ENCODE results near the gene MYO1D.

MYO1D gene

DNA sequence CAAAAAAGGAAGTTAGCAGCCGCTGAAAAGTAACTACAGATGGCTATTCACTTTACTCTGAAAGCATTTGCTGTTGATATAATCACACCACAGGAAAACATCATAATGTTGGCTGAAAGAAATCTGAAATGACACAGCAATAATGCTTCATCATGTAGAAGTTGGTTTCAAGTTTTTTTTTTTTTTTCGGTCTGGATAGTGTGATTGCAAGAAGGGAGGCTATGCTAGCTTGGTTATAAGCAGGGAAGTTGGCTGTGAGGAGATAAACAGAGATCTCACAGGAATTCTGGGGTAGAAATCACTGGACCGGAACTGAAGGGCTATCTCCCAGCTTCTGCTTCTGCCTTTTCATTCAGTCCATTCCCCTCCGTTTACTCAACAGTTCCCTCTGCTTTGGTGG, 57.9 kb downstream of the MYO1D start:
- no peak for DNase-seq (ENCODE audit: low spot score)

DNA sequence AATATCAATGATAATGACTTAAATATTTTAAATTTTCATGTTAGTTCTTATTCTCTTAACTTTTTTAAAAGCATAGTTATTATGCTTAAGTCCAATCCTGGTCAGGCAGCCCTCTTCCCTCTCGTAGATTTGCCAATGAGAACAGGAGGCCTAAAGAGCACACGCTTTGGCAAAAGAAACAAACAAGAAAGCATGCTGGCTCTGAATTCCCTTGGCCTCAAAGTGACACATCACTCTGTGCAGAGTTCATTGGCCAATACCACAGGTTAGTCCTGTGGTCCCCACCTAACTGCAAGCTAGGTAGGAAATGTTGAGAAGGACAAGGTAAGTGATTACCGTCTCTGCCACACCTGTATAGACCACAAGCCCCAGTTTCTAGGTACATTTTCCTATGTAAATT, 61.5 kb downstream of the MYO1D start:
- DNase-seq (ENCODE audit: low spot score), result no peak

DNA sequence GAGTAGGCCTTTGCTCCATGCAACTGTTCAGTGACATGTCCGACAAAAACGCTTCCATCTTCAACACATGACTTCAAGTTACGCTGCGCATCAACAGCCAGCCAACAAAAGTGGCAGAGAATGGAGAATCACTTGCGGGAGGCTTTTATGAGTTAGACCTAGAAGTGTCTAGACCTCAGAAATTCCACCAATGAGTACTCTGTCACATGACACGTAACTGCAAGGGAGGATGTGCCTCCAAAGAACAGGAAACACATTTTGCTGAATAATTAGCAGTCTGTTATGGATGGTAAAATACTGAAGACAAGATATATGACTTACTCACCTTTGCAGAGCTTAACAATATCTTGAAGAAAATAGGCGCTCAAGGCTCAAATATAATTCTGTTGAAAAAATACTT, 62.1 kb downstream of the MYO1D start:
- no peak for DNase-seq (ENCODE audit: low spot score)

DNA sequence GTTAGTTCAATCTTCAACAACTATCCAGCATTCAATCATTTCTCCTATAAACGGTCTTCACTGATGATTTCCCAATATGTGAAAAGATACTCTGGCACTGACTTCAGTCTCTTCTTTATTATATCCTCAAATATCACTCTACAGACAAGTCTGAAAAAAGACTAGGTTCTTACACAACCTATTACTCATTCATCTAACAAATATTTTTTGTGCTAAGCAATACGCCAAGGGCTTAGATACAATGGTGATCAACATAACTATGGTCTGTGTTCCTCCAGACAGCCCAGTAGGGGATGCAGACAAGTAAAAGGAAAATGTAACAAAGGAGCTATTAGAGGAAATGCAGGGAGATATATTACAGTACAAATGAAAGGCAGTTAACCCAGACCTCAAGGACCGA, 63.9 kb downstream of the MYO1D start:
- no peak for DNase-seq (ENCODE audit: low spot score)

DNA sequence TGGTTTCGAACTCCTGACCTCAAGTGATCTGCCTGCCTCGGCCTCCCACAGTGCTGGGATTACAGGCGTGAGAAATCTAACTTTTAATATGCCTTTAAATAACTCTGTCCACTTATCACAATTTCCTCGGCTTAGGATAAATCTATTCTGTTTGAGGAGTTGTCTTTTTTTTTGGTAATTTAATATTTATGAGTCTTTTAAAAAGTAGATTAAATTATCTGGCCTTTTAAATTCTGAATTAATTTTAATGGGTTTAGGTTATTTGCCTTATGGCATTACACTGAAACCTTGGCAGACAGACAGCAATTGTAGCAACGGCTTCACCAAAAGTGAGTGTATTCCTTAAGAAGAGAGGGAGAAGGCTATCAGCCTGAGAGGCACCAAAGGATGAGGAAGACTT, 66.2 kb downstream of the MYO1D start:
- DNase-seq (ENCODE audit: low spot score), result no peak

DNA sequence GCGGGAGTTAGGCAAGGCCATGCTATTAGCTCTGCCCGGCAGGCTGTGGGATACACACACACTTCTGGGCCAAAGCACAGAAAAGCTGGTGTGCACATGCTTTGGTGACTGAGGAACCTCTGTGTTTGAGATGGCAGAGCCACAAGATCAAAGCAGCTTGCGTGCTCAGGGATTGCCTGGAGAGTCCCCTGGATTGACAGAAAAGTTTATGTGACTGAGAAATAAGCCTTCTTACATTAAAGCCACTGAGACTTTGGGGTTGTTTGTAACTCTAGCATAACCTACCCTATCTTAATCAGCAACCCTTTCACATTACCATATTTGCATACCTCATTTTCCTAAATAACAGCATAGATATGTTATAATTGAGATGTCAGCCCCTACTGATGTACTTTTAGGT, 69.3 kb downstream of the MYO1D start:
- no peak for DNase-seq (ENCODE audit: low spot score)

DNA sequence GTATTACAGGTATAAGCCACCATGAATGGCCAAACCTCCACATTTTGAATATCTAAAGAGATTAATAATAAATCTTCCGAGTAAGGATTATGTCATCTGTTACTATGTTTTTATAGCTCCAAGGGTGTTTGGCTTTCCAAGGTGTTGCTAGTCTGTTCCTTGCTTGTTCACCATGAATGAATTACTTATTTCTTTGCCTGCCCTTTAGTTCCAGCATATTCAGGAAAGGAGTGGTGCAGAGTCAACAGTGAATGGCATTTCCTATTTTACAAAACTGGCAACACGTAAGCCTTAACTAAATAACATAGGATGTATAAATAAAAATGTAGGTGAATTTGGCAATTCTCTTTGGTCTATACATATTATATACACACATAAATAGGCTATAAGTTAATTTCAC, 70.3 kb downstream of the MYO1D start:
- no peak for DNase-seq (ENCODE audit: low spot score)

DNA sequence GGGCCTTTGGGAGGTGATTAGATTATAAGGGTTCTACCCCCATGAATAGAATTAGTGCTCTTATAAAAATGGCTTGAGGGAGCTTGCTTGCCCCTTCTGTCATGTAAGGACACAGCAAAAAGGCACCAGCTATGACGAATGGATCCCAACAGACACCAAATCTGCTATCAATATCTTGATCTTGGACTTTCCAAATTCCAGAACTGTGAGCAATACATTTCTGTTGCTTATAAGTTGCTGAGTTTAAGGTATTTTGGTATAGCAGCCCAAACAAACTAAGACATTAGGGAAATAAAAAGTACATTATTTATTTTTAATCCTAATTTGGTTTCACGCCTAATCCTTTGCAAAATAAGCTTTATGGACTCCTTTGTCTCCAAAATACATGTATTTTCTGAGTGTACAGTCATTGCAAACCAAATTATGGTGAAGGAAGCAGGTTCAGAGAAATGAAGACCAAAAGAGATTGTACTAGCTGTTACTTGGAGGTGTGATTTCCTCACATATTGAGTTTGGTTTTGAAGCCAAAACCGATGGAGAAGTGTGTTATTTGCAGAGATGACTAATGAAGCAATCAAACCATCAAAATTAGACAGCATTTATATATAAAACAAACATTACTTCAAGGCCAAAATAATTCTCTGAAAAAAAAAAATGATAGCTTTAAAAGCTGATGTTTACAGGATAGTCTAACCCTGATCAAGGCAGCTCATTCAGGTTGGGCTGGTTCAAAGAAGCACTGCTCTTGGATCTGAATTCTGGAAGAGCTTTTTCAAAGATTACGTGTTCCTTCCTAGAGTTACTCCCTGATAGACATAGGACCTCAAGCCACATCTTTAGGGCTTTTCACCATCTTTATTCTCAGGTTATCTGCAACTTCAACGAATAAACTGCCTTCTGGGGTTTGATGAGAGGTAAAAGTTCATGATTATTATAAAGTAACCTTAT, 71.6 kb downstream of the MYO1D start:
- no peak for DNase-seq (ENCODE audit: low spot score)

DNA sequence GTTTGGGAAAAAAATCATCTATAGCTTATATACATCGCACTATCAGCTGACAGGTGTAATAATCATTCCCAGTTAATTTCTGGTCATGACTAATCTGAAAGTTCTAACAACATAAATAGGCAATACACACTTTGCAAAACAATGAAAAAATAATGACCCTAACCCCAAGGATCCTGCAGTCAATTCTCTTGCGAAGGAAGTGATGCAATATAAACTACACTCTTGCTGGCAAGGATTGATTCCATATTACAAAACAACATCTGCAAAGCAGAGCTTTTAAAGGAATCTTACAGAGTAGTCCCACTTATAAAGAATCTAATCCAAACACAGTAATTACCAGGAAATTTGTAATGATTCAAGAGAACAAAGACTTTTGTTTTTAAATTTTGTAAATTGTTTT, 73.4 kb downstream of the MYO1D start:
- no peak for DNase-seq (ENCODE audit: low spot score)

DNA sequence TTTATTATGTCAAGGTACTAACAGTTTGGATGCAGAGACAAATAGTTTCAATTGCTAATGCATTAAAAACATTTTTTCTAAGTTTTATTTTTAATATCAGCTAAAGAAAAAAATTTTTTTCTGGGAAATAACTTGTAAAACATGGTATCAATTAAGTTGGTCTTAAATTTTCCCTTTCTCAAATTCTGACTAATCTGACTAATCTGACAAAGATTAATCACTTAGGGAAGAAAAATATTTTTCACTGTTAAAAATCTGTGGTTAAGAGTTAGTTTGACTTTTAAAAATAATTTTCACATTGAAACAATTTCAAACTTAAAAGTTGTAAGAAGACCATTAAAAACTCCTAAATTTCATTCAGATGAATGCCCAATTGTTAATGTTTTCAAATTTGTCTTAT, 74.6 kb downstream of the MYO1D start:
- no peak for DNase-seq (ENCODE audit: low spot score)

DNA sequence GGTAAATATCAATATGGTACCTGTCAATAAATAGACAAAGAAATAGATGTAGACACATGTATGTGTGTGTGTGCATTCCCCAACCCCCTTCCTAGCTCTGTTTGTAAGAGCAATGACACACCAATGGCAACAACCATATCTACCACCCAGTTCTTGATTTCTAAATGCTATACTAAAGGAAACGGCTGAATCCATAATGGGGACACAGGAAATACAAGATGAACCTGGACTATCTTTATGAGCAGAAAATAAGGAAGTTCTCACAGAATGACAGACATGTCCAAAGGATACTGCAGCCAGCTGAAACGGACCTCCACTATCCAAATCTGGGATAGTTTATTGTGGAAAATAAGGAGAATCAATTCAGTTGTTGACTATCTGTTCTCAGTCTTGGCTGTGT, 75.3 kb downstream of the MYO1D start:
- DNase-seq (ENCODE audit: low spot score), result no peak

DNA sequence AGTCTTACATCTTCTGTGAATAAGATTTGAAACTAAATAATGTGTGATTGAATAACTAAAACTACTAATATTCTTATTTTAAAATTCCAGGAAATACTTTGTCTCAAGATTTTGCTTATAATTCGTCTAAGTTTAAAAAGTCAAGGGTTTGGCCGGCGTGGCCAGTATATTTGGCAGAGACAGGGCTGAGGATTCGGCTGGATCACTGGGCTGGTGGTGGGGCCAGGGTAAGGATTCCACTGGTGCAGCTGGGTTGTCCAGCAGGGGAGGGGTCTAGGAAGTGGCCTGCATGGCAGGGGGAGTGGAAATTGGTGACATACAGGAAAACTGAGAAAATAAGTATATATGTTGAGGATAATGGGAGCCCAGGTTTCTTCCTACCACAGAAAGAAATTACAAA, 75.7 kb downstream of the MYO1D start:
- no peak for DNase-seq (ENCODE audit: low spot score)

DNA sequence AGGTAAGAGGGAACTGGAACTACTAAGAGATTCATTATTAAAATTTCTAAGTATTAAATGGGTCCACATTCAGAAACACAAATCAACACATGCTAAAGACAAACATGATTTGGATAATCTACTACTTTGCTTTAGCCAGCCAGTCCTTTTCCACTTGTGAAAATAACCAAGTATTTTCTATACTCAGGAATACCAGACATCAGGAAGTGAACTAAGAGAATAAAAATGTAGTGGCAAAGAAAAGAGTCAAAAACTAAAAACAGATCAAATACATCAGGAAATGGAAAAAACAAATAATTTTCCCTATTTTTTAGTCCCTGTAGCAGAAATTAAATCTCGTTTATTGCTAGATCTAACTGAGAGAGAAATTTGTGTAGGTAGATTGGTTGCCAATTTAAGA, 78.0 kb downstream of the MYO1D start:
- DNase-seq (ENCODE audit: low spot score), result no peak

DNA sequence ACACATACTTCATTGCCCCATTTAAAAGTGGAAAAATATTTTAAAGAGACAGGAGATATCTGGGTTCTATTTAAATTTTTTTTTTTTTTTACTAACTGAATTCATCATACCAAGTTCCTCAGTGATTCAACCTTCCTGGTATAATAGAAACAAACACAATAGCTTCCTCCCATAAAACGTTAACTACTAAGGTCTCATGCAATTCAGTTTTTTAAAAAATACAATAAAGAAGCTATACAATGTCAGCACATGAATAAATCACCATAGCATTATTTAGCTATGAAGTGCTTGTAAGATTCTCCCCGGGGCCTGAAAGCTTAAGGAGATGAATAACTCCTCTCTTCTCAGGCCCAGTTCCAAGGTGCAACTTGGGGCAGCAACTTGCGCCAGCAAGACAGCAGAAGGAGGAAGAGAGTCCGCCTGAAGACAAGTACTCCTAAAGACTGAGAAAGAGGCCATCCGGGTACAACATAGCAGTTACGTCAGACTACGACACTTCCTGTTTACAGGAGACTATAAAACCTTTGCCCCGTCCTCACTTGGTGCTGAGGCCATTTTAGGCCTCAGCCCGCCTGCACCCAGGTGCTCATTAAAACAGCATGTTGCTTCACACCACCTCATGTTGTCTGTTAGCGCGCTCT, 81.5 kb downstream of the MYO1D start:
- peak; percentile 57 for DNase-seq (ENCODE audit: low spot score)

DNA sequence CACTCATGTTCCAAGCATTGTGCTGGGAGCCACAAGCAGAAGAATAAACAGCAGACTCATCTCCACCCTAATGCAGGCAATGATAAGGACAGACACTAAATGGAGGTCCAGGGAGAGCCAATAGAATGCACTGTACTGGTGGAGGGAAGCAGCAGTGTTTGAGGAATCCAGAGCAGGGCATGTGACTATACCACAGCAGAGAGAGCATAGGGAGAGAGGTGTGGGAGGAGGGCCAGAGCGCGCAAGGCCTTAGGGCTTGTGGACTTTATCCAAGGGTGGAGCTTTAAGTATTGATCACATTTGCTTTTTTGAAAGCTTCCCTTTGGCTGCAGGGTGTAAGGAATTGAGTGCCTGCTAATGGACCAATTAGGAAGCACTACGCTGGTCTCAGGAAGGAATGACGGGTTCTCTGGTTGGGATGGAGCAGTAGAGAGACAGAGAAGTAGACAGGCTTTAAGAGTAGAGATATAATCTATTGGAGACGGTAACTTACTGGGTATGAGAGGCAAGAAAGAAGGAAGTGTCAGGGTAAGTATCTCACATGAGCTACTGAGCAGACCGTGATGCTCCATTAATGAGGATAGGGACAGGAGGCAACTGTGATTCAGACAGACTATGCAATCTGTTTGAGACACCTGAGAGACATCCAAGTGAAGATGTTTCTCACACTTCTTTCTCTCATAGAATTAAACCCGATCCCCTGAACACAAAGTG, 82.2 kb downstream of the MYO1D start:
- no peak for DNase-seq (ENCODE audit: low spot score)

DNA sequence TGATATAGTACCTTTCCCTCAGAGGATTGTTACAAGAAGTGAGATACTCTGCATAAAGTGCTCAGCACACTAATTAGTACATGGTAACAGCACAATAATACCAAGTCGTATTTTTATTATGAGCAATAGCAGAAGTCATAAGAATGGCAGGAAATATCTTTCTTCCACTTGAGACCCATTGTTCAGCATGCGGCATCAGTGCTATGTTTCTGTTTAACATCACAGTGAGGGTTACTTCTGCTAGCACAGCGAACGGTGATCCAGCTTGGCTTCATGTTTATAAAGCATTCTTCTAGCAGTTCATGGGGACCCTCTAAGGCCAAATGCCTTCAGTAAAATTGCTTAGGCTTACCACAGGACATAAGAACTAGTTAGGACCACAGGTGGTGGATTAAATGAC, 83.1 kb downstream of the MYO1D start:
- DNase-seq (ENCODE audit: low spot score), result no peak

DNA sequence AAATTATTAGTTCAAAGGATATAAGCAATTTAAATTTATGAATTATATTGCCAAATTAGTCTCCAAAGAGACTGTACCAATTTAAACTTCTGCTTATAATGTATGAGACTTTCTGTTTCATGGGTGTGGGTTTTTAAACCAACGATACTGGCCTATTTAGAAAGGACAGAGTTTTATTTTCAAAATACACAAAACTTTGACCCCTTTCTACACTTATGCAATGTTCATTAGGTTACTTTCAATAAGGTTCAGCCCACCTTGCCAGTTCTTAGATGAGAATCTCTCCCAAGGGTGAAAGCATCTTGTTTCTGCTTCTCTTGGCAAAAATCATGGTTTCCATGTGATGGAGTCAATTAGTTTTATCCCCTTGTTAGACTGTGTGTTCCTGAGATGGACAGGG, 84.7 kb downstream of the MYO1D start:
- DNase-seq (ENCODE audit: low spot score), result no peak

DNA sequence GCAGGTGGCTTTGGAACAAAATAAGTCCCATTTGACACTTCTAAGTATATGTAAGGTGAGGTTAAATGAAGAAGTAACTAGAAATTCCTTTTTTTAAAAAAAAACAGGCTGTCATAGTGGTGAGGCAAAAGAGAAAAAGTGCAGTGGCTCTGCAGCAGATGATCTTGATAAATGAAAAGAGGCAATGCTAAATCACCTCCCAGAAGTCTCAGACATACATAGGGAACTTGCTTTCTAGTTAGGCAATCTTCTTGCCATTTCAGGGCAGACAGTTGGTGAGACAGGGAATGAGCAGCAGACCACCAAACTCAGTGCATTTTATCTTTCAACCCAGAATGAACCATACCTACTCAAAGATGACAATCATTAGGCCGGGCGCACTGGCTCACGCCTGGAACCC, 90.8 kb downstream of the MYO1D start:
- no peak for DNase-seq (ENCODE audit: low spot score)

DNA sequence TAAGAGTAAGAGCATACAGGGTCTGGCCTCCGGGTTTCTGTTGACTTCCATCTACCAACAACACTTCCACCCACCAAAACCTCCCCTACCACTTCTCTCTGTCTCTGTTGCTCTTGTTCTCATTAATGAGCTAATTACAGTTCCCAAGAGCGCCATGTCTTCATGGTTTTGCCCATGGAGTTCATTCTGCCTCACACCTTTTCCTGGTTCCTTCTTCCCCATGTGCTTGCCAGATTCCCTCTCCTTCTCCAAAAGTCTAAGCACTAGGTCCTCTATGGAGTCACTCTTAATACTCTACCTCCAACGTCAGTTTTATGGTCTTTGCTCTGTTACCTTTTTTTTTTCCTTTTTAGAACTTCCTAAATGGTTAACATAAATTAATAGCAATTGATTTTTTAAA, 92.8 kb downstream of the MYO1D start:
- no peak for DNase-seq (ENCODE audit: low spot score)

DNA sequence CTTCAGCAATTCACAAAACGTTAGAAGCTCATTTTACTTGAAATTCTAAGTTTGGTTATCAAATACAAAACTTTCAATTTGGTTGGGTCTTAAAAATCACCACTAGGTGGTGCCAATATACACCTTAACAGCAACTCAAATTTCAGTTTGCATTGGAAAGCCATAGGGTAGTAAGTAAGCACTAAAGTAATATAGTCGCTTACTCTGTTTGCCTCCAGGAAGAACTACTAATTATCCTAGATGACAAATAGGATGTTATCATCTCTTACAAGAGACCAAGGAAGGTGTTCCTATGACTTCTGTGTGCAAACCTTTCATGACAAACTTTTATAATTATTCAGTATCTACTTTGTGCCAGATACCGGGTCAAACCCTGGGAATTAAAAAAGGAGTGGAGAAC, 93.3 kb downstream of the MYO1D start:
- peak; percentile 77 for DNase-seq (ENCODE audit: low spot score)

DNA sequence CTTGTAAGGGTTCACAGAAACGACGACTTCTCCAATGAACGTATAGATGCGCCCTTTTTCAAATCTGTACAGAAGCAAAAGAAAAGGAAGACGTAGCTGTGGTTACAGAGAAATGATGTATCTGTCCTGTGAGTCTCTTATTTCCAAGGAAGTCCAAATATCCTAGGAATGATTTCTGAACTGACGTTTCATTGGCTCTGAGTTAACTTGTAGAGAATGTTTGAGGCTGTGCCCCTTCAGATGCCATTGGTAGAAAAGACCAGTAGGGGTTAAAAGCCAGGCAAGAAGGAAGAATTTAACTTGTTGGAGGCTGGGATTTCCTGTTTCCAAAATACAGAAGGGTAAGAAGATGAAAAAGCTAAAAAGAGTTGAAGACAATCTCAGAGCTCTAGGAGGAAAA, 96.2 kb downstream of the MYO1D start:
- DNase-seq (ENCODE audit: low spot score), result no peak

DNA sequence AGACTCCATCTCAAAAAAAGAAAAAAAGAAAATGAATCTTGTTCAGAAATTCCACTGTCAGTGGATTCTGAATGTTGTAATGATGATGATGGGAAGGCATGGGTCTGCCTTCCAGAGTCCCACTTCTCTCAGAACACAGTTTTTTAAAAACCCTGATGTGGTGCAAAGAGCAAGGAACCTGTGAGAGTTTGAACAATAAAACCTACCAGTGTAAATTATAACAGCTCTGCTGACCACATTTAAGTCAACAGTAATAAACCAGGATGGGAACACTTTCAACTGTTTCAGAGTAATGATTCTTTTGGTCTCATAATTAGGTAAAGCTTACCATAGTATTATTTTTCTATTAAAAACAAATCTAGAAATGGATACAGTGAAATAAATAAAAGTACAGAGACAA, 99.0 kb downstream of the MYO1D start:
- DNase-seq (ENCODE audit: low spot score), result no peak

DNA sequence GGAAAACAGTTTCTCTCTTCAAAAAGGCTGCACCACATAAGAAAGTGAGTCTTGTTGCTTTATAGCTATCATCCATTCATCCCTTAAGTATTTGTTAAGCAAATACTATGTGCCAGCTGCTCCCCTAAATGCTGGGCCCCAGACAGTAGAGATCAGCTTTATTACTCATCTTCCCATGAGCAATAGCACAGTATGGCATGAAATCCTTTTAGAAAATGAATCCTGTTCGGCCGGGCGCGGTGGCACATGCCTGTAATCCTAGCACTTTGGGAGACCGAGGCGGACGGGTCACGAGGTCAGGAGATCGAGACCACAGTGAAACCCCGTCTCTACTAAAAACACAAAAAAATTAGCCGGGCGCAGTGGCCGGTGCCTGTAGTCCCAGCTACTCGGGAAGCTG, 99.5 kb downstream of the MYO1D start:
- DNase-seq (ENCODE audit: low spot score), result no peak

All from kidney capillary endothelial cell (primary cell).